ENCODE measurements around the gene SPINK4.
A peak's percentile ranks its signal among the peaks of the same experiment; 100 is the strongest.

SPINK4 gene

GRCh38 chr9:33221568-33221884 lies 18.4 kb upstream of the SPINK4 start:
- DNase-seq (ENCODE audit: low read depth): no peak

GRCh38 chr9:33222031-33222430 lies 17.9 kb upstream of the SPINK4 start:
- no peak overlapping the region for H3K4me3 ChIP-seq (ENCODE audit: control insufficient read depth, low read depth, low read length)
- TF ChIP-seq CTCF (IDR thresholded peaks at IDR 0.05; ENCODE audit: control insufficient read depth, insufficient read depth, low read depth, low read length, missing control alignments): no peak
- DNase-seq (ENCODE audit: low read depth): no peak

More at GRCh38 chr9:33221568-33221884, 18.4 kb upstream of the SPINK4 start:
- no peak overlapping the region for H3K4me3 ChIP-seq (ENCODE audit: control insufficient read depth, low read depth, low read length)
- TF ChIP-seq CTCF (IDR thresholded peaks at IDR 0.05; ENCODE audit: control insufficient read depth, insufficient read depth, low read depth, low read length, missing control alignments): no peak

- peak; percentile 47 for TF ChIP-seq CTCF (IDR thresholded peaks at IDR 0.05; ENCODE audit: control insufficient read depth, insufficient read depth, low read depth, low read length, missing control alignments)
- H3K4me3 ChIP-seq (ENCODE audit: control insufficient read depth, low read depth, low read length): no peak overlapping the region
- DNase-seq (ENCODE audit: low read depth): no peak
Measured at GRCh38 chr9:33223696-33224095, 16.3 kb upstream of the SPINK4 start.

GRCh38 chr9:33225319-33226147 lies 14.4 kb upstream of the SPINK4 start:
- peak; percentile 61 for TF ChIP-seq CTCF (IDR thresholded peaks at IDR 0.05; ENCODE audit: control insufficient read depth, insufficient read depth, low read depth, low read length, missing control alignments)
- peak; percentile 55 for DNase-seq (ENCODE audit: low read depth)
- H3K4me3 ChIP-seq (ENCODE audit: control insufficient read depth, low read depth, low read length): no peak overlapping the region

GRCh38 chr9:33227008-33227398 lies 13.0 kb upstream of the SPINK4 start:
- H3K4me3 ChIP-seq (ENCODE audit: control insufficient read depth, low read depth, low read length): no peak overlapping the region
- no peak for TF ChIP-seq CTCF (IDR thresholded peaks at IDR 0.05; ENCODE audit: control insufficient read depth, insufficient read depth, low read depth, low read length, missing control alignments)
- DNase-seq (ENCODE audit: low read depth): no peak

- H3K4me3 ChIP-seq (ENCODE audit: control insufficient read depth, low read depth, low read length): no peak overlapping the region
- DNase-seq (ENCODE audit: low read depth): no peak
Measured at GRCh38 chr9:33227741-33228140, 12.2 kb upstream of the SPINK4 start.

More at GRCh38 chr9:33227741-33228140, 12.2 kb upstream of the SPINK4 start:
- no peak for TF ChIP-seq CTCF (IDR thresholded peaks at IDR 0.05; ENCODE audit: control insufficient read depth, insufficient read depth, low read depth, low read length, missing control alignments)

All from AG09309 (cell line).